HCT116 (cell line): ENCODE results near the gene DDX41. TPM values are rescaled to one million over a fixed set of nuclear protein-coding genes. Genes with fewer than 3 reads are reported as not detected.
A peak's percentile ranks its signal among the peaks of the same experiment; 100 is the strongest.

Source experiments
- ATAC-seq: fragments of 200-7000 bp; cut with Tn5 transposase; 2 replicates; pipeline ENCODE4 v1.9.1; 2020; ENCODE audit warnings: mild to moderate bottlenecking, moderate library complexity
- BruUV-seq: library from RNA; stranded (reverse); fragments of 400-500 nt; replicated peaks from 2 replicates; lab custom pipeline; 2021; lab: Mats Ljungman, UMichigan
- CTCF ChIA-PET: fragments of 300-600 bp; sonication (Branson Sonifier 250); formaldehyde crosslinking; loops from one replicate; lab custom pipeline; 2021; ENCODE audit warnings: antibody characterized with exemption; lab: Charles Lee
- POLR2A ChIA-PET: fragments of 300-600, 350-600 bp; sonication (Branson Sonifier 250); formaldehyde crosslinking; loops from one replicate; lab custom pipeline; 2021; ENCODE audit warnings: antibody characterized with exemption; lab: Charles Lee
- RAD21 ChIA-PET, 2 experiments: fragments of 300-600 bp; sonication (Branson Sonifier 250); formaldehyde crosslinking; loops; one replicate each; lab custom pipeline; 2023; ENCODE audit warnings: low total read pairs in 2 of 2; ENCODE audit not compliant: uncharacterized antibody in 2 of 2, unreplicated experiment in 2 of 2, low non-redundant PET in 1 of 2; lab: Charles Lee
- DNase-seq: peaks from one replicate; pipeline ENCODE4 v3.0.0-alpha.2; 2010; ENCODE audit warnings: low read depth, low spot score
- H2AFZ ChIP-seq: fragments of 200-600 bp; shearing (Covaris generic), sonication (generic); 2 replicates; pipeline ENCODE4 v1.6.1; 2017; ENCODE audit warnings: low read depth, mixed run types, mixed read lengths, antibody characterized with exemption, low read length; ENCODE audit not compliant: poor library complexity, severe bottlenecking
- H3K27ac ChIP-seq: 2 replicates; pipeline ENCODE4 v1.5.1; 2012; ENCODE audit warnings: low read depth, low read length
- H3K27me3 ChIP-seq: fragments of 200-600 bp; sonication (generic); 2 replicates; pipeline ENCODE4 v1.6.1; 2016; ENCODE audit warnings: mixed run types, low read length, mixed read lengths; ENCODE audit not compliant: insufficient read depth
- H3K36me3 ChIP-seq, 2 experiments: fragments of 200-500 bp in 1 of 2; fragments of 200-600 bp in 1 of 2; sonication (Bioruptor generic) in 1 of 2; sonication (generic) in 1 of 2; 2 replicates each; pipeline versions ENCODE4 v1.5.1 to v1.6.1; 2014 to 2016; ENCODE audit warnings: low read length in 2 of 2, inconsistent platforms in 1 of 2, mixed read lengths in 1 of 2, mixed run types in 1 of 2; ENCODE audit not compliant: insufficient read depth in 2 of 2, control insufficient read depth in 1 of 2
- H3K4me1 ChIP-seq, 2 experiments: fragments of 200-600 bp in 1 of 2; sonication (generic) in 1 of 2; 2 replicates each; pipeline versions ENCODE4 v1.5.1 to v1.6.1; 2012 to 2017; ENCODE audit warnings: low read length in 2 of 2, inconsistent platforms in 1 of 2, mild to moderate bottlenecking in 1 of 2, mixed read lengths in 1 of 2, mixed run types in 1 of 2, moderate library complexity in 1 of 2; ENCODE audit not compliant: insufficient read depth in 2 of 2, control insufficient read depth in 1 of 2
- H3K4me2 ChIP-seq: fragments of 200-600 bp; sonication (generic); 2 replicates; pipeline ENCODE4 v1.6.1; 2017; ENCODE audit warnings: mixed run types, low read length, mixed read lengths
- H3K4me3 ChIP-seq, 2 experiments: fragments of 200-600 bp in 1 of 2; sonication (generic) in 1 of 2; replicated peaks in 1 of 2; 2 replicates each; pipeline ENCODE4 v1.5.1; 2011 to 2016; ENCODE audit warnings: low read length in 2 of 2, control low read depth in 1 of 2, low read depth in 1 of 2, mild to moderate bottlenecking in 1 of 2, mixed read lengths in 1 of 2, mixed run types in 1 of 2
- H3K79me2 ChIP-seq: fragments of 200-600 bp; sonication (generic); 2 replicates; pipeline ENCODE4 v1.6.1; 2017; ENCODE audit warnings: mild to moderate bottlenecking, mixed run types, low read length, moderate library complexity, mixed read lengths; ENCODE audit not compliant: insufficient read depth
- H3K9ac ChIP-seq: fragments of 200-600 bp; sonication (generic); 2 replicates; pipeline ENCODE4 v1.6.1; 2016; ENCODE audit warnings: low read length, mixed read lengths
- H3K9me2 ChIP-seq: fragments of 200-600 bp; sonication (generic), shearing (Covaris generic); 2 replicates; pipeline ENCODE4 v1.6.1; 2017; ENCODE audit warnings: mixed run types, mild to moderate bottlenecking, moderate library complexity; ENCODE audit not compliant: insufficient read depth
- H3K9me3 ChIP-seq, 2 experiments: fragments of 200-500 bp in 1 of 2; fragments of 200-600 bp in 1 of 2; sonication (Bioruptor generic) in 1 of 2; sonication (generic) in 1 of 2; 2 replicates each; pipeline ENCODE4 v1.6.1; 2014 to 2017; ENCODE audit warnings: low read length in 2 of 2, mixed read lengths in 2 of 2, inconsistent platforms in 1 of 2, low read depth in 1 of 2, mild to moderate bottlenecking in 1 of 2, mixed run types in 1 of 2, moderate library complexity in 1 of 2; ENCODE audit not compliant: control insufficient read depth in 1 of 2, insufficient read depth in 1 of 2
- H4K20me1 ChIP-seq: fragments of 200-600 bp; sonication (generic), shearing (Covaris generic); 2 replicates; pipeline ENCODE4 v1.6.1; 2017; ENCODE audit warnings: mixed run types, mild to moderate bottlenecking, moderate library complexity; ENCODE audit not compliant: insufficient read depth
- RAD21 ChIP-seq: IDR thresholded peaks from 2 replicates; pipeline ENCODE4 v1.6.1; 2012; ENCODE audit warnings: low read depth, mild to moderate bottlenecking
- intact Hi-C: fragments of 100-400 bp; cut with micrococcal nuclease; formaldehyde crosslinking; loops from 2 replicates; pipeline ENCODE4 v1.10.0; 2022
- total RNA-seq: library from RNA; stranded (reverse); gene quantifications from one replicate; pipeline ENCODE4 v1.2.1, GENCODE V29; 2021; ENCODE audit not compliant: unreplicated experiment
- TF ChIP-seq, protein P1 (sequence below): IDR thresholded peaks from 2 replicates; pipeline ENCODE4 v1.6.1; 2012
- TF ChIP-seq, protein P2 (sequence below), 3 experiments: fragments of 200-600 bp in 1 of 3; sonication (generic) in 1 of 3; IDR thresholded peaks in 2 of 3; conservative IDR thresholded peaks in 1 of 3; 2 replicates each; pipeline ENCODE4 v1.5.1; 2012 to 2017; ENCODE audit warnings: low read depth in 2 of 3, low read length in 2 of 3, antibody characterized with exemption in 1 of 3, borderline replicate concordance in 1 of 3, control low read depth in 1 of 3, mild to moderate bottlenecking in 1 of 3, mixed read lengths in 1 of 3, mixed run types in 1 of 3, moderate library complexity in 1 of 3; ENCODE audit not compliant: insufficient read depth in 1 of 3

DDX41 gene
- total RNA-seq, 1 experiment from 2014 or later: 141 TPM

DNA sequence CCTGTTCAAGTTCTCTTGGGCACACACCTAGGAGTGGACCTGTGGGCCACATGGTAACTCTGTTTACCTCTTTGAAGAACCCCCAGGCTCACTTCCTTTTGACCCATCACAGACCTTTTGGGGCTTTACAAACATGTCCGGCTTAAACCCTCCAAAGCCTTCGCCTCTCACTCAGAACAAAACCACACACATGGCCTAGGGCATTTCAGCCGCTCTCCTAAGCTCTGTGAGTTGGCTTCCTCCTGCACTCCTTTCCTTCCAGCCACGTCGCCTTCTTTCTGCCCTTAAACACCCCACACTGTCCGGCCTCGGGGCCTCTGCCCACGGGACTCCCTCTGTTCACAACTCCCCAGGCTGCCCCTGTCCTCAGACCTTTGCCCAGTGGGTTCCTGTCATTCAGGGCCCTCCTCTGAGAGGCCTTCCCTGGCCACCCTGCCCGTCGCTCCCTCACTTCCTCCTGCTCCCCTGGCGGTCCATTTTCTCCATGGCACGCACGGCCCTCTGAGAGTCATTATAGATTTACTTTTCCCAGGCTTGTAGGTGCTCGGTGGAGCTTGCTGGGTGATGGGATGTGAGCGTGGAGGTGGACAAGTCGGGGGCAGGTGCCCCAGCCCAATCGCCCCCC is 9.1 kb downstream of the DDX41 start:
- no peak for ATAC-seq
- Histone ChIP-seq H3K9me3 (no peaks in the 10 kb centered on the region), H3K27me3 (no peaks in the 10 kb centered on the region), H3K4me1 (no peaks in the 10 kb centered on the region), H2AFZ (no peak overlapping the region), H3K9ac (no peak overlapping the region), H3K9me2 (no peaks in the 10 kb centered on the region), H3K36me3 (peaks cover 11 to 21% of the 10 kb centered on the region in 2 experiments; a peak in 3 of 4 replicates), H3K4me3 (no peak overlapping the region), H4K20me1 (no peaks in the 10 kb centered on the region), H3K4me2 (no peak overlapping the region), H3K79me2 (no peaks in the 10 kb centered on the region), H3K27ac (peak overlapping the region; percentile 32; the same call in 1 of the 2 replicates)
- CTCF ChIA-PET: interaction anchor here (1.0 to 2.1 kb wide), 4 partner anchors 9 to 62 kb away, joined by 3 to 9 read pairs (median 6); partner anchors contain the start of genes DDX41 and PDLIM7
- TF ChIP-seq, protein P1, sequence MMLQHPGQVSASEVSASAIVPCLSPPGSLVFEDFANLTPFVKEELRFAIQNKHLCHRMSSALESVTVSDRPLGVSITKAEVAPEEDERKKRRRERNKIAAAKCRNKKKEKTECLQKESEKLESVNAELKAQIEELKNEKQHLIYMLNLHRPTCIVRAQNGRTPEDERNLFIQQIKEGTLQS: no peak
- intact Hi-C loops: no loop called here
- RAD21 ChIA-PET: interaction anchor here in 1 of 2 experiments (1.0 kb wide), 1 partner anchor 137 kb away, joined by 3 read pairs; no protein-coding TSS in a partner anchor
- POLR2A ChIA-PET: no interaction called here
- no peak for DNase-seq
- BruUV-seq: no TSS peak

DNA sequence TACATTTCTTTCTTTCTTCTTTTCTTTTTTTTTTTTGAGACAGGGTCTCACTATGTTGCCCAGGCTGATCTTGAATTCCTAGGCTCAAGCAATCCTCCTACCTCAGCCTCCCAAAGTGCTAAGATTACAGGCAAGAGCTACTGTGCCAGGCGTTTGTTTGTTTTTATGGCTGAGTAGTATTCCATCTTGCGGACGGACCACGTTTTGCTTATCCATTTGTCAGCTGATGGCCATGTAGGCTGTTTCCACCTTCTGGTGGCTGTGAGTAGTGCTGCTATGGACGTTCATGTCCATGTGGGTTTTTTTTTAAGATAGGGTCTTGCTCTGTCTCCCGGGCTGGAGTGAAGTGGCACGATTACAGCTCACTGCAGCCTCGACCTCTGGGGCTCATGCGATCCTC is 9.6 kb downstream of the DDX41 start:
- Histone ChIP-seq H3K4me3 (no peak overlapping the region), H4K20me1 (no peaks in the 10 kb centered on the region), H3K79me2 (no peaks in the 10 kb centered on the region), H3K27me3 (no peaks in the 10 kb centered on the region), H3K9ac (no peak overlapping the region), H3K4me2 (no peak overlapping the region), H3K9me3 (no peaks in the 10 kb centered on the region), H3K36me3 (peaks cover 7 to 15% of the 10 kb centered on the region in 2 experiments; a peak in 3 of 4 replicates), H2AFZ (no peak overlapping the region), H3K4me1 (no peaks in the 10 kb centered on the region), H3K27ac (no peak overlapping the region), H3K9me2 (no peaks in the 10 kb centered on the region)
- DNase-seq (no peak), ATAC-seq (peak; percentile 46)
- intact Hi-C loops: no loop called here
- RAD21 ChIA-PET: interaction anchor here in 1 of 2 experiments (1.0 kb wide), 1 partner anchor 137 kb away, joined by 3 read pairs; no protein-coding TSS in a partner anchor
- BruUV-seq: no TSS peak
- CTCF ChIA-PET: interaction anchor here (1.0 to 2.1 kb wide), 4 partner anchors 9 to 62 kb away, joined by 3 to 9 read pairs (median 6); partner anchors contain the start of genes DDX41 and PDLIM7
- TF ChIP-seq, protein P2, sequence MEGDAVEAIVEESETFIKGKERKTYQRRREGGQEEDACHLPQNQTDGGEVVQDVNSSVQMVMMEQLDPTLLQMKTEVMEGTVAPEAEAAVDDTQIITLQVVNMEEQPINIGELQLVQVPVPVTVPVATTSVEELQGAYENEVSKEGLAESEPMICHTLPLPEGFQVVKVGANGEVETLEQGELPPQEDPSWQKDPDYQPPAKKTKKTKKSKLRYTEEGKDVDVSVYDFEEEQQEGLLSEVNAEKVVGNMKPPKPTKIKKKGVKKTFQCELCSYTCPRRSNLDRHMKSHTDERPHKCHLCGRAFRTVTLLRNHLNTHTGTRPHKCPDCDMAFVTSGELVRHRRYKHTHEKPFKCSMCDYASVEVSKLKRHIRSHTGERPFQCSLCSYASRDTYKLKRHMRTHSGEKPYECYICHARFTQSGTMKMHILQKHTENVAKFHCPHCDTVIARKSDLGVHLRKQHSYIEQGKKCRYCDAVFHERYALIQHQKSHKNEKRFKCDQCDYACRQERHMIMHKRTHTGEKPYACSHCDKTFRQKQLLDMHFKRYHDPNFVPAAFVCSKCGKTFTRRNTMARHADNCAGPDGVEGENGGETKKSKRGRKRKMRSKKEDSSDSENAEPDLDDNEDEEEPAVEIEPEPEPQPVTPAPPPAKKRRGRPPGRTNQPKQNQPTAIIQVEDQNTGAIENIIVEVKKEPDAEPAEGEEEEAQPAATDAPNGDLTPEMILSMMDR (IDR thresholded peaks at IDR 0.05 in 2 of 3, conservative IDR thresholded peaks at IDR 0.05 in 1 of 3; ENCODE audit: borderline replicate concordance in 1 of 3, insufficient read depth in 1 of 3, low read depth in 2 of 3, low read length in 2 of 3): peak in 2 of 3 experiments; percentile 39 to 41; a peak in 4 of 6 replicates
- TF ChIP-seq RAD21: no peak
- POLR2A ChIA-PET: interaction anchor here (0.7 kb wide), 1 partner anchor 55 kb away, joined by 3 read pairs; no protein-coding TSS in a partner anchor
